SIG-M5 treated with dmso at 0.1 percent for 504 hours (cell line): ENCODE results near the gene MAPK8IP2.
"Not testable (repeated sequence)": the region's sequence is repeated elsewhere in the genome, so short reads cannot be mapped to it uniquely, and the experiment has no call there.

Experiments
- DNase-seq: peaks from one replicate; lab custom pipeline; 2025; ENCODE audit not compliant: unreplicated experiment; lab: John Stamatoyannopoulos, UW

The MAPK8IP2 gene

GRCh38 chr22:50633771-50634170 lies 33.2 kb downstream of the MAPK8IP2 start:
- no peak for DNase-seq

GRCh38 chr22:50635591-50635990 lies 35.0 kb downstream of the MAPK8IP2 start:
- no peak for DNase-seq

GRCh38 chr22:50640296-50640695 lies 39.7 kb downstream of the MAPK8IP2 start:
- not testable (repeated sequence) for DNase-seq

- DNase-seq: no peak
These were observed 40.5 kb downstream of the MAPK8IP2 start for GRCh38 chr22:50640857-50641647.

- DNase-seq: no peak
These were observed 41.4 kb downstream of the MAPK8IP2 start for GRCh38 chr22:50641696-50642607.

GRCh38 chr22:50643021-50643820 lies 42.6 kb downstream of the MAPK8IP2 start:
- not testable (repeated sequence) for DNase-seq

- DNase-seq: not testable (repeated sequence)
These were observed 43.2 kb downstream of the MAPK8IP2 start for GRCh38 chr22:50643821-50644101.

GRCh38 chr22:50653256-50653655 lies 52.7 kb downstream of the MAPK8IP2 start:
- DNase-seq: no peak

GRCh38 chr22:50654664-50655063 lies 54.1 kb downstream of the MAPK8IP2 start:
- DNase-seq: not testable (repeated sequence)

GRCh38 chr22:50656122-50657070 lies 55.8 kb downstream of the MAPK8IP2 start:
- no peak for DNase-seq

GRCh38 chr22:50657925-50658324 lies 57.3 kb downstream of the MAPK8IP2 start:
- DNase-seq: no peak

- DNase-seq: not testable (repeated sequence)
These were observed 59.1 kb downstream of the MAPK8IP2 start for GRCh38 chr22:50659711-50660110.

GRCh38 chr22:50660306-50660705 lies 59.7 kb downstream of the MAPK8IP2 start:
- no peak for DNase-seq
